ENCODE results near the gene TRAM2.

TRAM2 gene

GRCh38 chr6:52505726-52506409 lies 71.0 kb downstream of the TRAM2 start:
- DNase-seq: peak; percentile 26 to 36

- no peak for DNase-seq
Observed at GRCh38 chr6:52504782-52505136, 72.1 kb downstream of the TRAM2 start.

- no peak for DNase-seq
Observed at GRCh38 chr6:52503851-52504781, 72.7 kb downstream of the TRAM2 start.

- no peak for DNase-seq
Observed at GRCh38 chr6:52503323-52503747, 73.5 kb downstream of the TRAM2 start.

GRCh38 chr6:52502306-52503029 lies 74.4 kb downstream of the TRAM2 start:
- no peak for DNase-seq

- no peak for DNase-seq
Observed at GRCh38 chr6:52500238-52501129, 76.4 kb downstream of the TRAM2 start.

- no peak for DNase-seq
Observed at GRCh38 chr6:52499681-52500236, 77.1 kb downstream of the TRAM2 start.

- no peak for DNase-seq
Observed at GRCh38 chr6:52499026-52499425, 77.8 kb downstream of the TRAM2 start.

- DNase-seq: no peak
Observed at GRCh38 chr6:52498538-52499017, 78.3 kb downstream of the TRAM2 start.

GRCh38 chr6:52497652-52498408 lies 79.0 kb downstream of the TRAM2 start:
- DNase-seq: no peak

GRCh38 chr6:52496631-52497030 lies 80.2 kb downstream of the TRAM2 start:
- DNase-seq: no peak

- DNase-seq: no peak
Observed at GRCh38 chr6:52495922-52496321, 80.9 kb downstream of the TRAM2 start.

GRCh38 chr6:52494298-52495072 lies 82.4 kb downstream of the TRAM2 start:
- peak; percentile 9 to 34 for DNase-seq

- DNase-seq: peak; percentile 77 to 84
Observed at GRCh38 chr6:52493669-52494068, 83.2 kb downstream of the TRAM2 start.

- no peak for DNase-seq
Observed at GRCh38 chr6:52491203-52492069, 85.4 kb downstream of the TRAM2 start.

- DNase-seq: no peak
Observed at GRCh38 chr6:52489881-52490280, 87.0 kb downstream of the TRAM2 start.

GRCh38 chr6:52483671-52484003 lies 93.2 kb downstream of the TRAM2 start:
- no peak for DNase-seq

GRCh38 chr6:52482903-52483670 lies 93.8 kb downstream of the TRAM2 start:
- no peak for DNase-seq

- DNase-seq: no peak
Observed at GRCh38 chr6:52475307-52475706, 101.6 kb downstream of the TRAM2 start.
